WERI-Rb-1 (cell line): ENCODE measurements around the gene PASK.

Experiments
- DNase-seq: peaks from one replicate; pipeline ENCODE4 v3.0.0-alpha.2; 2020
- H3K27ac ChIP-seq: fragments of 250-450 bp; sonication (Bioruptor Pico); 2 replicates; pipeline ENCODE4 v1.5.1; 2020; ENCODE audit warnings: mild to moderate bottlenecking, moderate library complexity
- H3K27me3 ChIP-seq: fragments of 250-450 bp; sonication (Bioruptor Pico); 2 replicates; pipeline ENCODE4 v1.5.1; 2021; ENCODE audit warnings: mild to moderate bottlenecking, low read depth, moderate library complexity; ENCODE audit not compliant: insufficient read depth, severe bottlenecking
- H3K36me3 ChIP-seq: fragments of 250-450 bp; sonication (Bioruptor Pico); 2 replicates; pipeline ENCODE4 v1.5.1; 2020; ENCODE audit warnings: mild to moderate bottlenecking, moderate library complexity
- H3K4me3 ChIP-seq: 2 replicates; pipeline ENCODE4 v1.5.1; 2011; ENCODE audit warnings: low read depth, mild to moderate bottlenecking, control low read depth, low read length
- H3K9me3 ChIP-seq: fragments of 250-450 bp; sonication (Bioruptor Pico); 2 replicates; pipeline ENCODE4 v1.5.1; 2021; ENCODE audit warnings: mild to moderate bottlenecking, moderate library complexity; ENCODE audit not compliant: severe bottlenecking
- CTCF ChIP-seq: IDR thresholded peaks from 2 replicates; pipeline ENCODE4 v1.5.1; 2011; ENCODE audit warnings: low read depth, mild to moderate bottlenecking, control low read depth, inconsistent platforms, low read length

PASK gene

DNA sequence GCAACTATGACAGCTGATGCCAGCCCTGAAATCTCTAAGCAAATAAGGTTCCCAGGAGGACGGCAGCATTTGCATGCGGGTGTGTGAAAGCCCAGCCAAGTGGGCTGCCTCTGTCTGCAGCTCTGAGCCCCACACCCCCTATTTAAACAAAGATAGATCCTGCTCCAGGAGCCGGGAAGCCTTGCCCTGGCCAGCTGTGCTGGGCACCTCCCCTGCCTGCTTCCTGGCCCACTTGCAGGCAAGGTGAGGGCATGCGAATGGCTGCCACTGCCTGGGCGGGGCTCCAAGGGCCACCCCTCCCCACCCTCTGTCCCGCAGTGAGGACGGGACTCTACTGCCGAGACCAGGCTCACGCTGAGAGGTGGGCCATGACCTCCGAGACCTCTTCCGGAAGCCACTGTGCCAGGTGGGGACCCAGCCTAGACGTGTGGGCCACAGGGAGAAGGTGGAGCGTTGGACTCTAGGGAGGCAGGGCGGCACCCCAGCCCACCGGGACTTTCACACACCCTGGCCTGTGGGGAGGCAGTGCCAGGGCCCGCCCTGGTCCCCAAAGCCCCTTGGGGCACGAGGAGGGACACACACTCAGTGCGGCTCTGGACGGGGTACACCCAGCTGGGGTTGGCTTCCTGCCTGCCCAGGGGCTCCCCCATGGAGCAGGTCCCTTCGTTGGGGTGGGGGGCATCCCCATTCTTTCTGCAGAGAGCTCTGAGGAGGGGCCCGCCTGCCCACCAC, 39.3 kb upstream of the PASK start, which contains the start of gene ANO7:
Gene ANO7, plus strand, starts transcription at position 317 of the 732 bp plus-strand sequence. CDS start 1,387 bp downstream, outside the sequence.
- H3K27me3 ChIP-seq, result no peaks in the 10 kb centered on the region
- no peak for DNase-seq
- no peak within 1 kb of the TSS for H3K4me3 ChIP-seq
- no peak within 1 kb of the TSS for H3K27ac ChIP-seq
- H3K9me3 ChIP-seq, result no peaks in the 10 kb centered on the region
- H3K36me3 ChIP-seq, result peaks cover under 1% of the 10 kb centered on the region; the same call in 1 of the 2 replicates
- no peak for TF ChIP-seq CTCF

DNA sequence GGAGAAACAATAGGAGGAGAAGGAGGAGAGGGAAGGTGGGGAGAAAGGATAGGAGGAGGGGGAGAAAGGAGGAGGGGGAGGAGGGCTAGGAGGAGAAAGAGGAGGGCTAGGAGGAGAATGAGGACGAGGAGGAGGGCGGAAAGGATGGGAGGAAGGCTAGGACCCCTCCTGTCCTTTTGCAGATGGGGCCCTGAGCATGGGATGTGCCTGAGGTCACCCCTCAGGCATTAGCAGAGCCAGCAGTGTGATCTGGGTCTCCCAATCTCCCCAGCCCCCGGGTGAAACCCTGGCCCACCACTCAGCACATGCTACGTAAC, 38.6 kb upstream of the PASK start:
- Histone ChIP-seq H3K4me3 (no peak overlapping the region), H3K27me3 (no peaks in the 10 kb centered on the region), H3K9me3 (no peaks in the 10 kb centered on the region), H3K36me3 (peaks cover 5% of the 10 kb centered on the region), H3K27ac (no peak overlapping the region)
- TF ChIP-seq CTCF, result no peak
- no peak for DNase-seq

GRCh38 chr2:241187101-241187917, 38.0 kb upstream of the PASK start:
- DNase-seq, result no peak
- Histone ChIP-seq H3K9me3 (no peaks in the 10 kb centered on the region), H3K27me3 (no peaks in the 10 kb centered on the region), H3K27ac (no peak overlapping the region), H3K36me3 (peaks cover 11% of the 10 kb centered on the region), H3K4me3 (no peak overlapping the region)
- TF ChIP-seq CTCF, result no peak

- H3K27me3 ChIP-seq, result no peaks in the 10 kb centered on the region
- H3K36me3 ChIP-seq, result peaks cover 14% of the 10 kb centered on the region
- DNase-seq, result no peak
- no peaks in the 10 kb centered on the region for H3K9me3 ChIP-seq
- H3K27ac ChIP-seq, result no peak overlapping the region
- no peak for TF ChIP-seq CTCF
- no peak overlapping the region for H3K4me3 ChIP-seq
Observed at GRCh38 chr2:241185961-241186360, 36.7 kb upstream of the PASK start.

GRCh38 chr2:241184901-241185300, 35.6 kb upstream of the PASK start:
- H3K4me3 ChIP-seq, result no peak overlapping the region
- DNase-seq, result no peak

More at GRCh38 chr2:241184901-241185300, 35.6 kb upstream of the PASK start:
- Histone ChIP-seq H3K27me3 (no peaks in the 10 kb centered on the region), H3K27ac (no peak overlapping the region), H3K36me3 (peaks cover 14% of the 10 kb centered on the region), H3K9me3 (no peaks in the 10 kb centered on the region)
- no peak for TF ChIP-seq CTCF
